ENCODE data around the gene WDR93. TPM values are rescaled to one million over a fixed set of nuclear protein-coding genes. Genes with fewer than 3 reads are reported as not detected.

The WDR93 gene
- total RNA-seq, 1 experiment from 2014 or later: 0.48 TPM

- DNase-seq (ENCODE audit: low read depth): no peak
Measured at GRCh38 chr15:89790206-89790605, 99.6 kb downstream of the WDR93 start.

DNA sequence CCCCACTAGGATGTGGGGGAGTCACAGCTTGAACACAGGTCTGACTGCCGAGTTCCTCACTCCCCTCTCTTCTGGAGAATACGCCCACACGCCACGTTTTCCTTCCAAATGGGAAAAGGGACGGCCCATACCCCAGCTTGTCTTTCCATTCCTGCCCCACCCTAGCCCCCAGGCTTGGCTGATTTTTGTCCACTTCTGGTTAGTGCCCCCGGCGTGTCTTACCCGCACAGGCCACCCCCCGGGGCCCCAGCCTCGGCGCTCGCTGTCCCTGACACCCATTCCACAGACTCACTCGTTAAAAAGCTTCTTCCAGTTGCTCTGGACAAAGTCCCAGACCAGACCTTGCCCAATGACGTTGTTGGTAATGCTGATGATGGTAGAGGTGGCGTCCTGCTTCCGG is 100.0 kb downstream of the WDR93 start:
- no peak for DNase-seq (ENCODE audit: low read depth)

- DNase-seq (ENCODE audit: low read depth): no peak
Measured at GRCh38 chr15:89792106-89792805, 101.6 kb downstream of the WDR93 start.

Other genes starting within 250 kb of the WDR93 start
- not detected in 2 replicates for gene RHCG, start 194.2 kb upstream of the WDR93 start, total RNA-seq (2014; rRNA removed; shearing (Covaris generic))
- 9.0 and 11.7 TPM in 2 replicates for gene TICRR, start 115.3 kb upstream of the WDR93 start, total RNA-seq (2014; rRNA removed; shearing (Covaris generic))
- gene KIF7, start 35.3 kb upstream of the WDR93 start, total RNA-seq (2014; rRNA removed; shearing (Covaris generic)): 2.9 and 4.7 TPM in 2 replicates
- 0.20 TPM in 1 of 2 replicates, not detected in the other for gene PLIN1, start 11.4 kb upstream of the WDR93 start, total RNA-seq (2014; rRNA removed; shearing (Covaris generic))
- 12.6 and 15.9 TPM in 2 replicates for gene PEX11A, start 57 bp upstream of the WDR93 start, total RNA-seq (2014; rRNA removed; shearing (Covaris generic))
- 1.6 and 2.5 TPM in 2 replicates for gene MESP1, start 60.4 kb downstream of the WDR93 start, total RNA-seq (2014; rRNA removed; shearing (Covaris generic))
- gene MESP2, start 85.5 kb downstream of the WDR93 start, total RNA-seq (2014; rRNA removed; shearing (Covaris generic)): 1.8 and 2.6 TPM in 2 replicates
- 73.1 and 86.4 TPM in 2 replicates for gene ANPEP, start 124.0 kb downstream of the WDR93 start, total RNA-seq (2014; rRNA removed; shearing (Covaris generic))
- gene AP3S2, start 203.2 kb downstream of the WDR93 start, total RNA-seq (2014; rRNA removed; shearing (Covaris generic)): 56.0 and 61.0 TPM in 2 replicates
- 12.0 and 15.1 TPM in 2 replicates for gene ARPIN, start 222.1 kb downstream of the WDR93 start, total RNA-seq (2014; rRNA removed; shearing (Covaris generic))